HG02981 (cell line): ENCODE results near the gene PHF3.

Source experiments
- ATAC-seq: cut with Tn5 transposase; IDR thresholded peaks from one replicate; pipeline ENCODE4 v1.9.1; 2021; ENCODE audit warnings: mild to moderate bottlenecking, moderate library complexity; ENCODE audit not compliant: unreplicated experiment

PHF3 gene

DNA sequence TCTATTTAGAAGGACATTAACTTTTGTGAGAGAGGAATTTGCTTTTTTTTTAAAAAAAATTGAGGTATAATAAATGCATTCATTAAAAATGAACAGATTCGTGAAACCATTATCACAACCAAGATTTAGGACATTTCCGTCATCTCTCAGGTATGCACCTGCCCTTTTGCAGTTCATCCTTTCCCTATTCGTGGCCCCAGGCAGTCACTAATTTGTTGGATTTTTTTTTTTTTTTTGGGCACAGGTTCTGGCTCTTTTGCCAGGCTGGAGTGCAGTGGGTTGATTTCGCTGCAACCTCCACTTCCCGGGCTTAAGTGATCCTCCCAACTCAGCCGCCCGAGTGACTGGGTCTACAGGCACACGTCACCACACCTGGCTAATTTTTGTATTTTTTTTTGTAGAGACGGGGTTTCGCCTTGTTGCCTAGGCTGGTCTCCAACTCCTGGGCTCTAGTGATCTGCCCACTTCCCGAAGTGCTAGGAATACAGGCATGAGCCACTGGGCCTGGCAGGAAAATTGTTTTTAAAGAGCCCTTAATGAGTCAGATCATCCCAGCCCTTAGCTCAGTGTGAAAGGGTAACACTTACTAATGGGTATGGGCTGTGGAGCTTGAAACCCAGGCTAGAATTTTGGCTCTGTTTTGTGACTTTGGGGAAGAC lies 9.2 kb downstream of the PHF3 start:
- no peak for ATAC-seq

DNA sequence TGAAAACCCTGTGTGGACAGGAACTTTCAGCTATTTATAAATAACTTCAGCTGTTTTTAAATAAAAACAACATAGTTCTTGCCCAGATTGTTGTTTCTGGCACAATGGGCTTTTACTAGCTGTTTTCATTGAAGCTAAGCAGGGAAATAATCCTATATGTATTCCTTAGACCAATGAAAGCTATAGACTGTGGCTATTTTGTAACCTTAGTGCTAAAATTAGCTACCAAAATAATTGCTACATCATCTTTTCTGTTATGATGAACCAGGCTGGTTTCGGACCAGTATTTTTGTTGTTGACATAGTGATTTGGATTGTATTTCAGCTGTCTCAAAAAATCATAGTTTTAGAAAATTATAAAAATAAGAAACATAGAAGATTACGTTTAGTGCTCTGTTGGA lies 13.7 kb downstream of the PHF3 start:
- no peak for ATAC-seq

DNA sequence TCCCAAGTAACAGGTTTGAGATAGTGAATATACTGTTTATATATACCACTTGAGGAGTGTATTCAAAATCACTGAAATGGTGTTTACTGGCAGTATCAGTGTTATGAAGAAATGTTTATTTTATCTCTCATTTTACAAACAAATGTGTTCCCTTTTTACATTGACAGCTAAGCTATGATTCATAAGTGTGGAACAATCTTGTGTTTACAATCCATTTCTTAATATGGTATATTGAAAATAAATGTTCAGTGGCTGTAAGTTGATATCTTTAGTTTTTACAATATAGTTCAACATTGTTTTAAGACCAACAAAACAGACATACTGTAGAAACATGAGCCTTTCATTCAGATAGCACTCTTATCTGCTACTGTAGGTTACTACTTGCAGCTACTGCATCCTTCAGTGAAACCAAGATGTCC lies 14.3 kb downstream of the PHF3 start:
- no peak for ATAC-seq

DNA sequence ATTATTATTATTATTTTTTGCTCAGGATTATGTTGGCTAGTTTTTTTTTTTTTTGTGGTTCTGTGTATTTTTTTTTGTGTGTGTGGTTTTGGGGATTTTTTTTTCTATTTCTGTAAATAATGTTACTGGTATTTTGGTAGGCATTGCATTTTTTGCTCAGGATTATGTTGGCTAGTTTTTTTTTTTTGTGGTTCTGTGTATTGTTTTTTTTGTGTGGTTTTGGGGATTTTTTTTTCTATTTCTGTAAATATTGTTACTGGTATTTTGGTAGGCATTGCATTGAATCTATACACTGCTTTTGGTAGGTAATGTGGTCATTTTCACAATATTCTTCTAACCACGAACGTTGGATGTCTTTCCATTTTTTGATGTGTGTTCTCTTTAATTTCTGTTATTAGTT lies 17.4 kb downstream of the PHF3 start:
- no peak for ATAC-seq

DNA sequence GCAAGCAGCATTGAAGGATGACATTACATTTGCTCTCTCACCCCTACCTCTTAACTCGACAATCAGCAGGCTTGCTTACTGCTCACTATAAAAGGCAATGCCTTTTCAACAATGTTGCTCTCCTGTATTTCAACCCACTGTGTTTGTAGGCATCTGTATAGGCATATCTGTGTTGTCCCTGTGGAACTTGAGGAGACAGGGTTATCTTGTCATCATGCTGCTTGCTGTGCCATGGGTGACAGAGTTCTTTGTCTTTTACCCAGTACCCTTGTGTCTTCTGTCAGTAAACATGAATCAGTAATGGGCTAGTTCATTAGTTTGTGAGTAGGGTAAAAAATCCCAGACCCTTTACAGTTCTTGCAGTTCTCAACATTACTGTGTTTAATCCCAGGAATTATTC lies 25.2 kb downstream of the PHF3 start:
- ATAC-seq, result no peak

DNA sequence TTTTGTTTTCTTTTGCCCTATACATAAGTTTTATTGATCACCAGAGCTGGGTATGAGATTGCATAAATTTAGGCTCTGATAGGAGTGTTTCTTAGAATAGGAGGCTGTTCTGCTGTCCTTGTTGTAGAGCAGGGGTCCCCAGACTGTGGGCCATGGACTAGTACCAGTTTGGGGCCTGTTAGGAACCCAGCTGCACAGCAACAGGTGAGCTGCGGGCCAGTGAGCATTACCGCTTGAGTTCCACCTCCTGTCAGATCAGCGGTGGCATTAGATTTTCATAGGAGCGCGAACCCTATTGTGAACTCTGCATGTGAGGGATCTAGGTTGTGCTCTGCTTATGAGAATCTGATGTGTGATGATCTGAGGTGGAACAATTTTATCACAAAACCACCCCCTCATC lies 26.2 kb downstream of the PHF3 start:
- ATAC-seq, result no peak

DNA sequence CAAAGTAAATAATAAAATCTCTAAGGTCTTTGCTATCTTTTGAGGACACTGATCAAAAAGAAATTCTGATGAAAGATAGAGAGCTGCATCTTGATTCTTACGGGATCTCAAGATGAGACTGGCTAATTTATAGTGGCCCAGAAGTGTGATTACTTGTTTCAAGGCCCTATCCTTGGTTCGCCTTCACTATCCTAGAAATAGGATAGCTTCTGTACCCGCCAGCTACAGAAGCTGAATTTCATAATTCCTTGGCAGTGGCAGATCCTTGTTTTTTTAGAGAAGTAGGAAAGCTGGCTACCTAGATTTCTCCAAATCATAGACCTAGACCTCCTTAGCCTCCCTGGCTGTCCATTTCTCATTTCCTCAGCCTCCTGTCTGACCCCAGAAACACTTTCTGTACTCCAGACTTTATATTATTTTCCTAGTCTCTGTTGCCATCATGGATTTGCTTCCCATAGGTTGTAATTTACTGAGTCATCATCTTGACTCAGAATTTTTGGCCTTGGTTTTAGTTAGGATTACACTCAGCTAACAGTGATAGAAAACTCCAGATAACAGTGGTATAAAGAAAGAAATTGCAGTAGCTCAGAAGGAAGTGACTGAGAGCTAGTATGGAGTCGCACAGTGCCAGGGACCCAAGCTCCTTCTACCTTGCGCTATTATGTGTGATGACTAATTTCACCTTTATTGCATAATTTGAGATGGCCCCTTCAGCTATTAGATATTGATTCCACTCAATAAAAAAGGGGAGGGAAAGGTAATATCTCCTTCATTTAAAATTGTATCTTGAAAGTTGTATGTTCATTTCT lies 27.7 kb downstream of the PHF3 start:
- ATAC-seq, result no peak

DNA sequence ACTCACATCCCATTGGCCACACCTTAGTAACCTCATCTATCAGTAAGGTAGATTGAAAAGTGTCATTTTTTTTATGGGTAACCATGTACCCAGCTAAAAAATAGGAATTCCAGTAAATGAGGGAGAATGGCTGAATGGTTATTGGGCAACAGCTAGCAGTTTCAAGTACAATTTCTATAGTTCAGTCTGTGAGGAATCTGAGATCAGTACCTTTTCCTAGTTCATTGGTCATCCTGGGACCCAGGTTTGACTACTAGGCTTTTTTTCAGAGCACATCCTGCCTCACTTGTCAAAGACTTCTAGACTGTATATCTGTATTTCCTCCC lies 28.3 kb downstream of the PHF3 start:
- ATAC-seq, result no peak

DNA sequence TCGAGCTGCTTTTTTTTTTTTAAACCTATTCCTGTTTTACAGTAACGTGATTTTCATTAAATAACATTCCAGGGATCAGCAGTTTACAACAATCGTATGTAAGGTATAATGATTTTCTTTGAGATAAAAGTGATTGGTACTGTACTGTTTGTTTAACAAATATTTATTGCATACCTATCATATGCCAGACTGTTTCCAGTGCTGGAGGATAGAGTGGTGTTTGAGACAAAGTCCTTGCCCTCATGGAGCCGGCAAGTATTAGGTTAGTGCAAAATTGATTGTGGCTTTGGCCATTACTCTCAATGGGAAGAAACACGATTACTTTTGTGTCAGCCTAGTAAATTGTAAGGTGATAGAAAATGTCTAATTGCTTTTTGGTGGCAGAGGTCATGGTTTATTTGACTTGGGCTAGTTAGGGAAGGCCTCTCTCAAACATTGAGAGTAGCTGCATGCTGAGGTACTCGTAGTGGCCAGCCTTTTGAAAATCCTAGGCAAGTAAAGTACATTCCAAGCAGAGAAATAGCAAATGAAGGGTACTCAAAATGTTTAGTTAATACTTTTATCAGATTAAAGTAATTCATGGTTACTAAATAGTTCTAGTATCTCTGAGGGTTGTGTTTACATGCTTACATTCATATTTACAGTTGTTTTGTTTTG lies 35.6 kb downstream of the PHF3 start:
- no peak for ATAC-seq

DNA sequence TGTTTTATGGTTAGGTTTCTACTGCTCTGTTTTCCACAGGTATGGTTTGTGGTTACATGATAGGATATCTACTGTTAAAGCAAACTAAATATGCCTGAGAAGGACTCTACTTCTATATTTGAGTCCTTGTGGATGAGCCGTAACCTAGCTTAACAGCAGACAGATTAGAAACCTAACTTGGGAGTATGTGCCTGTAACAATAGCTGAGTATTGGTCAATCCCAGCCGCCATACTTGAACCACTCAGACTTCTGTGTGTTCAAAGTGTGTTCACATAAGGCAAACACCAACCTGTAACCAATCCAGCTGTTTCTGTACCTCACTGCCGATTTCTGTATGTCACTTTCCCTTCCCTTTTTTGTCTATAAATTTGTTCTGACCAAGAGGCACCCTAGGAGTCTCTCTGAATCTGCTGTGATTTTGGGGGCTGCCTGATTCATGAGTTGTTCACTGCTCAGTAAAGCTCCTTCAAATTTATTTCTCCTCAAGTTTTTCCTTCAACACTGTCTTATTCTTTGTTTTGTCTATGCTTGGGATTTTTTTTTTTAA lies 37.1 kb downstream of the PHF3 start:
- no peak for ATAC-seq

DNA sequence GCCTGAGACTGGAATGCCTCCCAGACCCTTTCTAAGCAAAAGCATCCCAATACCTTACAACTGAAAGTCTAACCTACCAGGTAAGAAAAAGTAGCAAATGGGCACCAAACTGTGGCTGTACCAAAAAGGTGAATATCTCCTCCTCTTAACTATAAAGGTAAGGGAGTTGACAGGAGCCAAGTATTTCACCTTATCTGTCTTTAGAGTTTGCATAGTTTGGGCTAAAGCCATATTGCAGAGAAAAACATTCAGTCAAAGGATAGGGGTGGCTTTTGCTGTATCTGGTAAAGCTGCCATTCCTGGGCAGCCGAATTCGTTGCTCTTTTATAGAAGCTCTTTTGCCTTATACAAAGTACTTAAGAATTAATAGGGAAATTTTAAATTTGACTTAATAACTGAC lies 38.1 kb downstream of the PHF3 start:
- no peak for ATAC-seq

DNA sequence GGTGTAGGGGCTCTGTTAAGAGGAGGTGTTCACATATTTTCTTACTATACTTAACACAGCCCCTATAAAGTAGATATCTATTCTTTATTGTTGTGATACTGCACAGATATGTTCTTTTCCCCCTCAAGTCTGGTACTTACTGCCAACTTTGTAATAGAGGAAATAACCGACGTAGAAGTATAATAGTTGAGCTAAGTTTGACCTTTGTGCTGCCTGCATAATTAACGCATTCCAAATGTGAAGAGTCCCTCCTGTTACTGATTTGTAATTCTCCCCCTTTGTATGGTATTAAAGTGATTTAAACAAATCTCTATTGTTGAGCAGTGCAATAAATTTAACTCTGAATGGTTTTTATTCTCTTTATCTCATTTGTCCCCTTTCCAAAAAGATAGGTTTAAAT lies 39.0 kb downstream of the PHF3 start:
- no peak for ATAC-seq

DNA sequence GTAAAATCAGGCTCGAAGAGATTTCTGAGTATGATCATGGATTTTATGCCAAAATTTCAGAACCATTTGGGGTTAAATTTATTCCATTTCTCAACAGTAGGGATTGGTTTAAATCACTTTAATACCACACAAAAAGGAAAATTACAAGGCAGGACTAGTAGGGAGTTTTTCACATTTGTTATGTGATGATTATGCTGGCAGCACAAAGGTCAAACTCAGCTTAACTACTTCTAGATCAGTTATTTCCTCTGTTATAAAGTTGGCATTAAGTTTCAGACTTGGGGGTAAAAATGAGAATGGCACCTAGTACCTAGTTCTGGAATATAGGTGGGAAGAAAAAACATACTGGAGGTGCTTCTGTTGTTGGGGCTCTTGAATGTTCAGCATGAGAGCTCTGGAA lies 39.5 kb downstream of the PHF3 start:
- no peak for ATAC-seq

DNA sequence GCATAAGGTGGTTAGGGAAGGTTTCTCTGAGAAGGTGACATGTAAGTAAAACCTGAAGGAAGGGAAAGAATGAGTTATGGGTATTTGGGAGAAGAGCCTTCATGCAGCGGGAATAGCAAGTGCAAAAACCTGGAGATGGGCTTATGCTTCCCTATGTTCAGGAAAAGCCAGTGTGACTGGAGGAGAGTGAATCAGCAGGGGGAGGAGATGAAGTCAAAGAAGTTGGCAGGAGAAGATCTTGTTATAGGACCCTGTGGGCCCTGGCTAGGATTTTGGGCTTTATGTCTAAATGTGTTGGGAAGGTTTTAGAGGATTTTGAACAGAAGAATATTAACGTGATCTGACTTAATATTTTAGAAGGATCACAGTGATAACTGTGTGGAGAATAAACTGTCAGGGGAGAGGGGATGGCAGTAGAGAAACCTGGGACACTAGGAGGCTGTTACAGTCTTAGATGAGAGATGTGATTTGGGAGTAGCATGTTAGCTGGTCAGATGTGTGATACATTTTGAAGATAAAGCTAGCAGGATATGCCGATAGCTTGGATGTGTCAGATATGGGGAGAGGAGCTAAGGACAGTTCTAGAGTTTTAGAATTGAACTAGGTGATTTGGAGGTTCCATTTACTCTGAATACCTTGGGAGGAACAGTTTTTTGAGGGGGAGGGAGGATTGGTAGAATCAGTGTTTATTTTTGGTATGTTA lies 41.0 kb downstream of the PHF3 start:
- no peak for ATAC-seq

DNA sequence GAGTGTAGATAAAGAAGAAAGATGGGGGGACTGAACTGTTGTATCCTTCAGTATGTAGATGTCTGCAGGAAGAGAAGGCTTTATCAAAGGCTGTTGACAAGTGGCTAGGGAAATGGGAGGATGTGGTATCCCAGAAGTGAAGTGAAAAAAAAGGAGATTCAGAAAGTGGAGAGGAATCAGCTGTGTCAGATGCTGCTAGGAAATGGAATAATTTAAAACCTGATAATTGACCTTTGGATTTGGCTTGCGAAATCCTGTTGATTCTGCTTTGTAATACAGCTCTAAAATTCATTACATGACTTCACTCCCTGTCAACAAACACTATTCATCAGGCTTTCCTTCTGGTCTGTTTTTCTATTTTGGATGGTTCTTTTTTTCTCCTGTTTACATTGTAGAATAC lies 41.7 kb downstream of the PHF3 start:
- no peak for ATAC-seq

DNA sequence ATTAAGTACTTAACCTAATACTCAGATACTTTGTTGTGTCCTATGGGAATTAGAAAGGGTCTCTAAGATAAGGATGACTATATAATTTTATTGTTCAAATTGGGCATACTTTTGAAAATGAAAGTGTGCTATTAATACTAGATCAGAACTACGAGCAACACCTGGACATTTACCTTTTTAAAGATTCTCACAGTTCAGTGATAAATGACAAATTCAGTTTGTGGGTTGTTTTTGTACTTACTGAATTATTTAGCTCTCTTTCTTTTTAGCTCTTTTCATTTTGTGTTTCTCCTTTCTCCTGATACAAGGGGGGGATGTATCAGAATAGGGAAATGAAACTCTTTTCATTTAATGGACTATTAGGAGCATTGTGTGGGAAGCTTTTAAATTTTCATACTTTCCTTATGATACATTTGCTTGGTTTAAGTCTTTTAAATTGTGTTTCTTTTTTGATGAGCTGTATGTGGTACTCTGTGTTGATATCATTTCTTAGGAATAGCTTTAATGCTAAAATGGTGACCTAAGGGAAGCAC lies 47.5 kb downstream of the PHF3 start:
- no peak for ATAC-seq

DNA sequence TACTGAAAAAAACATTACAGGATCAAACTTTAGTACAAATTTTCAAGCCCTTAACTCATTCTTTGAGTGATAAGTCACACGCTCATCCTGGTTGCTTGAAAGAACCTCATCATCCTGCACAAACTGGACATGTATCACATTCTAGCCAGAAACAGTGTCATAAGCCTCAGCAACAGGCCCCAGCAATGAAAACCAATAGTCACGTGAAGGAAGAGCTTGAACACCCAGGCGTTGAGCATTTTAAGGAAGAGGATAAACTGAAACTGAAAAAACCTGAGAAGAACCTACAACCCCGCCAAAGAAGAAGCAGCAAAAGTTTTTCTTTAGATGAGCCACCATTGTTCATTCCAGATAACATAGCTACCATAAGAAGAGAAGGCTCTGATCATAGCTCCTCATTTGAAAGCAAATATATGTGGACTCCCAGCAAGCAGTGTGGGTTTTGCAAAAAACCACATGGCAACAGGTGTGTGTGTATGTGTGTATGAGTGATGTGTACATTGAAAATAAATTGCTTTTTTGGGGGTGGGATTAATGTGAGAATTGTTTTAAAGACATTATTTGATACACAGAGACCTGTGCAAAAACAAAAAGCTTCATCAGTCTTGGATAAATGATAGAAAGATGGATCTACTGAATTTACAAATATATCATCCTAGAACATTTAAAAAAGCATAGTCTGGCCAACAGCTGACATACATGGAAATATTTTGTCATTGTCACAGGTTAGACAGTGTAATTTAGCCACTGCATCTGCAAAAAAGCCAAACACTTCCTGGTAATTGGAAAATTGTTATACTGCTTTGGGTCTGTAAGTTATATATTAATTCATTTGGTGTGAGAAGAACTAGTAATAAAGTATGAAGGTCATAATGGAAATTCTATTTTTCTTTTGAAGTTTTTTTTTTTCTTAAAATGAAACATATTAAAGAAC lies 50.1 kb downstream of the PHF3 start:
- peak; percentile 73 for ATAC-seq

DNA sequence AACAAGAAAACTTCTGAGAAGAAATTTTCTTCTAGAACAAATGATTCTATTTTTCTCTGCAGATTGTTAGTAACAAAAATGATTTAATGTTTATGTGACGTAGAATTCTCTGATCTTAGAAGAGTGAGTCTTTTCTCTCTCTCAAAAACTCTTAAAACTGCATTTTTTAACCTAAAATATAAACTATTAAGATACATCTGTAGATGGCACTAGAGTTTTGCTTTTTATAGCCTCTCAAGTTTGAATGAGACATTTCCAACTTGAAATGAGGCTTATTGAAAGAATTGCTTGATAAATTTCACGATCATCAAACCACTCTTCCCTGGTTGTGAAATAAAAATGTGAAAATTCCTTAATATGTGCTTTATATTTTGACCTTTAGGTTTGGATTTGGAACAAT lies 53.8 kb downstream of the PHF3 start:
- ATAC-seq, result no peak

DNA sequence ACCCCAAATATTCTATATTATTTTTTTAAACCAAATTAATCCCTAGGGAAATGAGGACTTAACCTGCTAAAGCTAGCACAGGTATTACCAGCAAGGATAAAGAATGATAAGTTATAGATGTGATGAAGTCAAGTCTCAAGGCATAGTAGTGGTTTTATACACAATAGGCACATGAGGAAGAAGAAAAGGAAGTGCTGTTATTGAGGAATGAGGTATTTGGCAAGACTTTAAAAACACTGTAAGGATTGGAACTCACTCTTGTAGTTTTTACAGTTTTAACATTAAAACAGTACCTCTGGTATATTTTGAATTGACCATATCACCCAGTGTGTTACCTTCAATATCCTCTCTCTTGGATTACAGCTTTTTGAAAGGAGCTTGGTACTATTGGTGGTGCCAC lies 54.6 kb downstream of the PHF3 start:
- no peak for ATAC-seq

DNA sequence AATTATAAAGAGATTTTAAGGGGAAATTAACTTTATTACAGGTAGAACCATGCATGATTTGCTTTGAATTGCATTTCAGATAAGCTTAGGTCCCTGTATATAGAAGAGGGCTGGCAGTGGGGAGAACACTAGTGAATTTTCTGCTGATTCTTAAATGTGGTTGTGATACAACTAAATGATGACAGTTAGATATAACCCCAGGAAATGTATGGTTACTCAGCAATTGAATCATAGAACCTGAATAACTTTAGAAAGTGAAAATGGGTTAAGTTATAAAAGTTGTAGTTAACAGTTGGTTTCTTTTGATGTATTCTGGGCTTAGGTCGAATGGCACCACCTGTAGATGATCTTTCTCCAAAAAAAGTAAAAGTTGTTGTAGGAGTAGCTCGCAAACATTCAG lies 70.1 kb downstream of the PHF3 start:
- ATAC-seq, result no peak
